Left ventricle myocardium inferior (tissue), 1 donor: Measurements from ENCODE around the gene ERAL1. TPM values are rescaled to one million over a fixed set of nuclear protein-coding genes. Genes with fewer than 3 reads are reported as not detected.
A peak's percentile ranks its signal among the peaks of the same experiment; 100 is the strongest.

ENCODE experiments used
- DNase-seq: peaks from one replicate; pipeline ENCODE4 v3.0.0-alpha.2; 2020
- H3K27ac ChIP-seq: fragments of 200-600 bp; replicated peaks from 2 replicates; pipeline ENCODE4 v1.8.0; 2021
- H3K27me3 ChIP-seq: fragments of 200-600 bp; 2 replicates; pipeline ENCODE4 v1.8.0; 2021; ENCODE audit warnings: low read depth
- H3K36me3 ChIP-seq: fragments of 200-600 bp; 2 replicates; pipeline ENCODE4 v1.8.0; 2021
- H3K4me1 ChIP-seq: fragments of 200-600 bp; 2 replicates; pipeline ENCODE4 v1.8.0; 2021
- H3K4me3 ChIP-seq: fragments of 200-600 bp; 2 replicates; pipeline ENCODE4 v1.8.0; 2021; ENCODE audit warnings: mild to moderate bottlenecking, moderate library complexity
- H3K9me3 ChIP-seq: fragments of 200-600 bp; replicated peaks from 2 replicates; pipeline ENCODE4 v1.8.0; 2021
- CTCF ChIP-seq: fragments of 200-600 bp; IDR thresholded peaks from 2 replicates; pipeline ENCODE4 v1.8.0; 2021; ENCODE audit warnings: antibody characterized with exemption, mild to moderate bottlenecking, borderline replicate concordance
- intact Hi-C: fragments of 100-400 bp; cut with micrococcal nuclease; formaldehyde crosslinking; loops from one replicate; pipeline ENCODE4 v1.11.0; 2022
- long read RNA-seq: library from polyadenylated mRNA; unstranded; transcript quantifications from one replicate; pipeline ENCODE4 v2.0.0, GENCODE V29; 2021
- total RNA-seq: library from RNA; stranded (reverse); fragmentation: NEBNext Ultra II Directional; extraction: Animal tissue kit (Norgen Biotek cat#: 25700); gene quantifications from one replicate; pipeline ENCODE4 v1.2.1, GENCODE V29; 2021
- donor health status: DM: no; HTN: yes; CAD: no; lungs with severe emphysema.

ERAL1 gene
- 35.4 TPM for total RNA-seq
- long read RNA-seq, transcript ERAL1-201 (10 exons, 1,925 nt) = major isoform, 78 of 85 reads
- long read RNA-seq, partial matches to known transcripts = 2 of 85 reads
- long read RNA-seq, other reads (novel, unspliced or antisense) = 5 of 85 reads

GRCh38 chr17:28854457-28855335 lies at the start of gene ERAL1:
Gene ERAL1 (plus strand): TSS chr17:28855016. CDS start chr17:28855035, 19 bp downstream.
- intact Hi-C loops = no loop called here
- TF ChIP-seq CTCF = no peak
- peak within 1 kb of the TSS; percentile 79 for H3K4me3 ChIP-seq
- H3K27ac ChIP-seq = peak within 1 kb of the TSS; percentile 78
- H3K9me3 ChIP-seq = no peaks in the 10 kb centered on the region
- peaks cover 33% of the 10 kb centered on the region for H3K36me3 ChIP-seq
- no peaks in the 10 kb centered on the region for H3K27me3 ChIP-seq
- peak; percentile 79 for DNase-seq
- H3K4me1 ChIP-seq = peaks cover 18% of the 10 kb centered on the region

- Histone ChIP-seq H3K27ac (peak overlapping the region; percentile 73), H3K36me3 (no peaks in the 10 kb centered on the region), H3K4me1 (peaks cover 50% of the 10 kb centered on the region), H3K9me3 (no peaks in the 10 kb centered on the region), H3K27me3 (no peaks in the 10 kb centered on the region), H3K4me3 (no peak overlapping the region)
- intact Hi-C loops = no loop called here
- no peak for TF ChIP-seq CTCF
- no peak for DNase-seq
These were observed 46.7 kb upstream of the ERAL1 start for GRCh38 chr17:28807925-28808634.

DNA sequence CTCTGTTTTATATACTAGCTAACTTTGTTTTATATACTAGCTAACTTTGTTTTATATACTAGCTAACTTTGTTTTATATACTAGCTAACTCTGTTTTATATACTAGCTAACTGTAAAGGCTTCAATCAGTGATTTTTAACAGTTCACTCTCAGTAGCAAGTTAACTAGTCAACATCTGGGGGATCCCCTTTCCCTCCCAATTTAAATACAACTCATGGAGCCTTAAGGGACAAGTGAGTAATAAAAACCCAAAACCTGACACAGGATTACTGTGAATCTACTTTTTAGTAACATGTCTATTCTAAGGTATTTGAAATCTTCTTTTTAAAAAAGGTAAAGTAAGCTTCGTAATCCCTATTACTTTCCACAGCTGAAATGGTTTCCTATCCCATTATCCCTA lies 44.4 kb upstream of the ERAL1 start:
- intact Hi-C loops = no loop called here
- peaks cover 50% of the 10 kb centered on the region for H3K4me1 ChIP-seq
- H3K27me3 ChIP-seq = no peaks in the 10 kb centered on the region
- no peak overlapping the region for H3K27ac ChIP-seq
- no peaks in the 10 kb centered on the region for H3K36me3 ChIP-seq
- TF ChIP-seq CTCF = no peak
- DNase-seq = no peak
- H3K9me3 ChIP-seq = no peaks in the 10 kb centered on the region
- no peak overlapping the region for H3K4me3 ChIP-seq

- H3K27ac ChIP-seq = peak overlapping the region; percentile 90
- H3K27me3 ChIP-seq = no peaks in the 10 kb centered on the region
- no peak for DNase-seq
- H3K4me1 ChIP-seq = peaks cover 50% of the 10 kb centered on the region
- intact Hi-C loops = no loop called here
- H3K4me3 ChIP-seq = peak overlapping the region; percentile 98
- TF ChIP-seq CTCF = no peak
- H3K9me3 ChIP-seq = no peaks in the 10 kb centered on the region
- no peaks in the 10 kb centered on the region for H3K36me3 ChIP-seq
These were observed 43.1 kb upstream of the ERAL1 start for GRCh38 chr17:28811651-28812090.

DNA sequence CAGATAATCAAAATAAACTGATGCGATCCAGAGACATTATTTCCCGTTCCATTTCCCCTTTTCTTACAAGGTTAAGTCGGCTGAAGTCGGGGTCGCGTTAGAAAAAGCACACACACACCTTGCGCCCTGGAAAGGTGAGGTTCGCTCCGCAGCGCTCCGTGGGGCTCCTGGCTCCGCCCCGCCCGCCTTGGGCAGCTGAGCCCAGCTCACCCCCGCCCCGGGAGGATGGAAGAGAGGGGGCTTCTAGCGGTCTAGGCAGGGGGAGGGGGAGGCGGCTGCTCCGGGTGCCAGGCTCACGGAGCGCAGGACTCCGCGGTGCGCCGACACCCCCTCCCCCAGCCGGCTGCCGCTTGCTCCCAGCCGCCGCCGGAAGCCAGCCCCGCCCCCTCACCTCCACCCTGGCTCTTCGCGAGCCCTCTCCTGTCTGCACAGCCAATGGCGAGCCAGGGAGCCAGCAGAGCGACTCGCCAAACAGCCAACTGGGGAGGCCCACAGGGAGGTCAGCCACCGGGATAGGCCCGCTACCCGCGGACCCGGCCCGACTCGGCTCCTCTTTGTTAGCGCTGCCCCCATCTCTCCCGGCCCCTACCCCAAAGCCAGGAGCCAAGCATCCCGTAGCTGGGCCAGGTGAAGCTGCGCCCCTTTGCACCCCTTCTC lies 42.6 kb upstream of the ERAL1 start:
- Histone ChIP-seq H3K27ac (peak overlapping the region; percentile 90), H3K4me3 (peak overlapping the region; percentile 98), H3K9me3 (no peaks in the 10 kb centered on the region), H3K36me3 (no peaks in the 10 kb centered on the region), H3K27me3 (no peaks in the 10 kb centered on the region), H3K4me1 (peaks cover 44% of the 10 kb centered on the region)
- intact Hi-C loops = no loop called here
- peak; percentile 98 for DNase-seq
- no peak for TF ChIP-seq CTCF
